Smooth muscle cell (in vitro differentiated cells): ENCODE measurements around the gene TEX44. TPM values are rescaled to one million over a fixed set of nuclear protein-coding genes. Genes with fewer than 3 reads are reported as not detected.

Experiments
- DNase-seq: peaks from one replicate; lab custom pipeline; 2025; ENCODE audit not compliant: unreplicated experiment; lab: John Stamatoyannopoulos, UW
- H2AFZ ChIP-seq: fragments of 200-600 bp; sonication (generic); 2 replicates; pipeline ENCODE4 v1.6.0; 2016; ENCODE audit warnings: antibody characterized with exemption, low read depth, mild to moderate bottlenecking
- H3F3A ChIP-seq: fragments of 200-600 bp; sonication (generic); 2 replicates; pipeline ENCODE4 v1.6.0; 2017; ENCODE audit warnings: antibody characterized with exemption, low read depth
- H3K27ac ChIP-seq: fragments of 200-600 bp; sonication (generic); 2 replicates; pipeline ENCODE4 v1.5.1; 2016; ENCODE audit warnings: low read depth, mild to moderate bottlenecking
- H3K27me3 ChIP-seq: fragments of 200-600 bp; sonication (generic); 2 replicates; pipeline ENCODE4 v1.6.1; 2016; ENCODE audit warnings: low read depth, mild to moderate bottlenecking
- H3K36me3 ChIP-seq: fragments of 200-600 bp; sonication (generic); 2 replicates; pipeline ENCODE4 v1.5.1; 2016; ENCODE audit warnings: low read depth
- H3K4me1 ChIP-seq: fragments of 200-600 bp; sonication (generic); 2 replicates; pipeline ENCODE4 v1.5.1; 2016; ENCODE audit warnings: low read depth
- H3K4me2 ChIP-seq: fragments of 200-600 bp; sonication (generic); 2 replicates; pipeline ENCODE4 v1.6.0; 2016; ENCODE audit warnings: mild to moderate bottlenecking
- H3K4me3 ChIP-seq: fragments of 200-600 bp; sonication (generic); 2 replicates; pipeline ENCODE4 v1.5.1; 2016; ENCODE audit warnings: mild to moderate bottlenecking
- H3K79me2 ChIP-seq: fragments of 200-600 bp; sonication (generic); 2 replicates; pipeline ENCODE4 v1.6.0; 2016; ENCODE audit warnings: low read depth, mild to moderate bottlenecking
- H3K9ac ChIP-seq: fragments of 200-600 bp; sonication (generic); 2 replicates; pipeline ENCODE4 v1.6.0; 2016; ENCODE audit warnings: low read depth
- H3K9me3 ChIP-seq: fragments of 200-600 bp; sonication (generic); replicated peaks from 2 replicates; pipeline ENCODE4 v1.5.1; 2016; ENCODE audit warnings: low read depth
- H4K20me1 ChIP-seq: fragments of 200-600 bp; sonication (generic); 2 replicates; pipeline ENCODE4 v1.6.0; 2016; ENCODE audit warnings: low read depth
- WGBS: methylation state at CpG from one replicate; pipeline ENCODE4 v1.1.7; 2016; ENCODE audit warnings: low lambda C conversion rate; 5-methylcytosine and 5-hydroxymethylcytosine counted together
- polyA plus RNA-seq: library from polyadenylated mRNA; unstranded; fragments of >200 nt; fragmentation: Nextera tagmentation; extraction: Ambion mirVana; gene quantifications from 2 replicates; pipeline ENCODE4 v1.2.1, GENCODE V29; 2016
- total RNA-seq: library from RNA; depleted of rRNA; stranded (reverse); fragments of >200 nt; gene quantifications from 2 replicates; pipeline ENCODE4 v1.2.3, GENCODE V29; 2014
- TF ChIP-seq, protein P1 (sequence below): fragments of 200-600 bp; sonication (generic); IDR thresholded peaks from 2 replicates; pipeline ENCODE4 v1.5.1; 2017; ENCODE audit warnings: borderline replicate concordance, mild to moderate bottlenecking, antibody characterized with exemption; ENCODE audit not compliant: insufficient read depth, poor library complexity, severe bottlenecking

The TEX44 gene
- total and polyA plus RNA-seq, 2 experiments from 2014 or later: not detected

DNA sequence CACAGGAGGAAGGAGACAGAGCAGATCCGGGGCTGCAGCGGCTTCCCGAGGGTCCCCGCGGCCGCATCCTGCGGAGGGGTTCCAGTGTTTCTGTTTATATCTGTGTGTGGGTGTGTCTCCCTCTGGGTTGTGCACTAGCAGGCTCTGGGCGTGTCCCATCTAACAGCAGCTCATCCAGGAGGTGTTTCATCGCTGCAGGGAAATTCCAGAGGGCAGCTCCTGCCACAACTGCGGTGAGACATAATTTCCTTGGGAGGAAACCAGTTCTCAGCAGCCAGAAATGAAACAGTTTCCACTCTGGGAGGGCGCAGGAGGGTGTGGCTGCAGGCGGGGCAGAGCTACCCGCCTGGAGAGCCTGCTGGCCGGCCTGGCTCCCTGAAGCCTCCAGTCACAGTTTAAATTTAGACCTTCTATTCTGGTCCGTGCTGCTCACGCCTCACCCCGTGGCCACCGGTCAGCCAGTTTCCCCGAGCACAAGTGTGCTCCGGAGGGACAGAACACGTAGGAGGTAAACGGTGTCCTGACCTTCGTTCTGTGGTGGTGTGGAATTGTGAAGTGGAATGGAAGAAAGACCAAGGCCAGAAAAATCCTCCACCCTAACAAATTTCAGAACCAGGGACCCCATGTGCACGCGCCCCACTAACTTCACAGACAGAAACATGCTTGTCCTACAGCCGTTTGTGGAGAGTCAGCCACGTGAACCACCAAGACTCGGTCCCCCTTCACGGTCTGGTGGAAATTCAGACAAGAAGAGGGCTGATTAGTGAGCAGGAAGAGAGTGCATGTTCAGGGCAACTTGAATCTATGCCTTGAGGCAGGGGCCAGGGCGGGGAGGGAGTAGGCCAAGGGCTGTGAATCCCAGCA is 50.2 kb downstream of the TEX44 start:
- TF ChIP-seq, protein P1, sequence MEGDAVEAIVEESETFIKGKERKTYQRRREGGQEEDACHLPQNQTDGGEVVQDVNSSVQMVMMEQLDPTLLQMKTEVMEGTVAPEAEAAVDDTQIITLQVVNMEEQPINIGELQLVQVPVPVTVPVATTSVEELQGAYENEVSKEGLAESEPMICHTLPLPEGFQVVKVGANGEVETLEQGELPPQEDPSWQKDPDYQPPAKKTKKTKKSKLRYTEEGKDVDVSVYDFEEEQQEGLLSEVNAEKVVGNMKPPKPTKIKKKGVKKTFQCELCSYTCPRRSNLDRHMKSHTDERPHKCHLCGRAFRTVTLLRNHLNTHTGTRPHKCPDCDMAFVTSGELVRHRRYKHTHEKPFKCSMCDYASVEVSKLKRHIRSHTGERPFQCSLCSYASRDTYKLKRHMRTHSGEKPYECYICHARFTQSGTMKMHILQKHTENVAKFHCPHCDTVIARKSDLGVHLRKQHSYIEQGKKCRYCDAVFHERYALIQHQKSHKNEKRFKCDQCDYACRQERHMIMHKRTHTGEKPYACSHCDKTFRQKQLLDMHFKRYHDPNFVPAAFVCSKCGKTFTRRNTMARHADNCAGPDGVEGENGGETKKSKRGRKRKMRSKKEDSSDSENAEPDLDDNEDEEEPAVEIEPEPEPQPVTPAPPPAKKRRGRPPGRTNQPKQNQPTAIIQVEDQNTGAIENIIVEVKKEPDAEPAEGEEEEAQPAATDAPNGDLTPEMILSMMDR: no peak
- 54% methylated on average over 30 of the region's 30 CpGs for WGBS
- no peak overlapping the region for H3K4me3 ChIP-seq

DNA sequence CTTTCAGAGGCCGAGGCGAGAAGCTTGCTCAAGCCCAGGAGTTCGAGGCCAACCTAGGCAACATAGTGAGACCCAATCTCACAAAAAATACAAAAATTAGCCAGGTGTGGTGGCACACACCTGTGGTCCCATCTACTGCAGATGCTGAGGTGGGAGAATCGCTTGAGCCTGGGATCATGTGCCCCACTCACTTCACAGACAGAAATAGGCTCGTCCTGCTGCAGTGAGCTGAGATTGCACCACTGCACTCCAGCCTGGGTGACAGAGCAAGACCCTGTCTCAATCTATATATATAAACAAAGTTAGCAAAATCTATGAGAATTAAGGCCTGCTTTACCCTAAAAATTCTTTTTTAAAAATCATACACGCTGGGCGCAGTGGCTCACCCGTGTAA is 50.8 kb downstream of the TEX44 start:
- no peaks in the 10 kb centered on the region for H3K27me3 ChIP-seq
- WGBS: 96% methylated on average over 8 of the region's 8 CpGs
- H3K4me3 ChIP-seq: no peak overlapping the region
- H3K9ac ChIP-seq: peak overlapping the region; percentile 22
- H3K4me2 ChIP-seq: peak overlapping the region; percentile 66
- H3K36me3 ChIP-seq: no peaks in the 10 kb centered on the region
- TF ChIP-seq, protein P1: no peak
- peaks cover 16% of the 10 kb centered on the region for H3F3A ChIP-seq
- H3K4me1 ChIP-seq: peaks cover 14% of the 10 kb centered on the region
- H2AFZ ChIP-seq: no peak overlapping the region
- no peak for DNase-seq
- no peaks in the 10 kb centered on the region for H3K79me2 ChIP-seq
- H4K20me1 ChIP-seq: no peaks in the 10 kb centered on the region
- no peaks in the 10 kb centered on the region for H3K9me3 ChIP-seq
- H3K27ac ChIP-seq: peak overlapping the region; percentile 89

More for the DNA sequence above, 50.2 kb downstream of the TEX44 start:
- Histone ChIP-seq H3K27ac (peak overlapping the region; percentile 89), H3K9ac (peak overlapping the region; percentile 22), H3F3A (peaks cover 16% of the 10 kb centered on the region), H2AFZ (peak overlapping the region; percentile 51), H3K27me3 (no peaks in the 10 kb centered on the region), H3K36me3 (no peaks in the 10 kb centered on the region), H3K79me2 (no peaks in the 10 kb centered on the region), H3K4me1 (peaks cover 14% of the 10 kb centered on the region), H3K4me2 (peak overlapping the region; percentile 78), H4K20me1 (no peaks in the 10 kb centered on the region), H3K9me3 (no peaks in the 10 kb centered on the region)
- DNase-seq: peak; percentile 17

Other genes with a start within 250 kb of the TEX44 start
- gene B3GNT7, start 197.2 kb upstream of the TEX44 start, total RNA-seq: 0.85 and 1.5 TPM in 2 replicates
- 0.62 and 1.0 TPM in 2 replicates for gene B3GNT7, start 197.2 kb upstream of the TEX44 start, polyA plus RNA-seq
- 106 and 108 TPM in 2 replicates for gene NCL, start 128.4 kb upstream of the TEX44 start, total RNA-seq
- 219 and 296 TPM in 2 replicates for gene NCL, start 128.4 kb upstream of the TEX44 start, polyA plus RNA-seq
- not detected in 2 replicates for gene NMUR1, start 62.4 kb upstream of the TEX44 start, total RNA-seq
- not detected in 2 replicates for gene NMUR1, start 62.4 kb upstream of the TEX44 start, polyA plus RNA-seq
- gene PTMA, start 115.7 kb downstream of the TEX44 start, total RNA-seq: 576 and 655 TPM in 2 replicates
- gene PTMA, start 115.7 kb downstream of the TEX44 start, polyA plus RNA-seq: 615 and 653 TPM in 2 replicates
- 30.0 and 54.9 TPM in 2 replicates for gene PDE6D, start 188.4 kb downstream of the TEX44 start, total RNA-seq
- 32.7 and 34.4 TPM in 2 replicates for gene PDE6D, start 188.4 kb downstream of the TEX44 start, polyA plus RNA-seq
- gene COPS7B, start 193.6 kb downstream of the TEX44 start, total RNA-seq: 27.2 and 29.7 TPM in 2 replicates
- 33.9 and 41.8 TPM in 2 replicates for gene COPS7B, start 193.6 kb downstream of the TEX44 start, polyA plus RNA-seq